H1 (cell line): ENCODE measurements around the gene AURKB. TPM values are rescaled to one million over a fixed set of nuclear protein-coding genes. Genes with fewer than 3 reads are reported as not detected.

Source experiments
- CTCF ChIA-PET: fragments of 300-600 bp; sonication (Branson Sonifier 250); formaldehyde crosslinking; loops from one replicate; lab custom pipeline; 2021; ENCODE audit not compliant: partially characterized antibody; lab: Charles Lee
- POLR2A ChIA-PET: fragments of 300-600 bp; sonication (Branson Sonifier 250); formaldehyde crosslinking; loops from one replicate; lab custom pipeline; 2021; ENCODE audit warnings: inconsistent platforms; ENCODE audit not compliant: partially characterized antibody; lab: Charles Lee
- DNase-seq, 2 experiments: peaks; one replicate each; pipeline versions ENCODE4 v3.0.0 to v3.0.0-alpha.2; 2010 to 2022; ENCODE audit warnings: low spot score in 2 of 2, low read depth in 1 of 2, mixed read lengths in 1 of 2
- FAIRE-seq: peaks from 2 replicates; lab custom pipeline; 2011; peaks lifted over from hg19 to GRCh38; lab: Jason Lieb, UNC
- H2AFZ ChIP-seq: 2 replicates; pipeline ENCODE4 v1.8.1; 2012; ENCODE audit warnings: low read length, inconsistent platforms
- H2AK5ac ChIP-seq: 2 replicates; pipeline ENCODE4 v1.6.1; 2013; ENCODE audit warnings: low read depth, low read length
- H2BK120ac ChIP-seq: replicated peaks from 2 replicates; pipeline ENCODE3; 2013; ENCODE audit warnings: low read depth, low read length, inconsistent platforms
- H2BK12ac ChIP-seq: 2 replicates; pipeline ENCODE4 v1.6.1; 2013; ENCODE audit warnings: low read depth, low read length
- H2BK15ac ChIP-seq: 2 replicates; pipeline ENCODE4 v1.6.1; 2013; ENCODE audit warnings: low read length
- H2BK20ac ChIP-seq: 2 replicates; pipeline ENCODE4 v1.6.1; 2013; ENCODE audit warnings: low read length
- H2BK5ac ChIP-seq: 2 replicates; pipeline ENCODE4 v1.6.1; 2013; ENCODE audit warnings: low read depth, low read length
- H3K14ac ChIP-seq: 2 replicates; pipeline ENCODE4 v1.6.1; 2013; ENCODE audit warnings: inconsistent platforms; ENCODE audit not compliant: insufficient read length
- H3K18ac ChIP-seq: 2 replicates; pipeline ENCODE4 v1.6.1; 2013; ENCODE audit warnings: low read length; ENCODE audit errors: extremely low read depth
- H3K23ac ChIP-seq: 2 replicates; pipeline ENCODE4 v1.6.1; 2013; ENCODE audit warnings: inconsistent platforms; ENCODE audit not compliant: insufficient read length
- H3K23me2 ChIP-seq: 2 replicates; pipeline ENCODE4 v1.6.1; 2013; ENCODE audit warnings: low read depth, low read length
- H3K27ac ChIP-seq: 2 replicates; pipeline ENCODE4 v1.6.1; 2011; ENCODE audit warnings: low read depth, low read length, inconsistent platforms
- H3K27me3 ChIP-seq, 4 experiments: replicated peaks in 1 of 4; 1 replicate in 1 of 4; 2 replicates in 3 of 4; pipeline versions ENCODE4 v1.6.1 to v1.8.1; 2011 to 2013; ENCODE audit warnings: low read length in 3 of 4, mild to moderate bottlenecking in 3 of 4, inconsistent platforms in 2 of 4, mixed read lengths in 2 of 4, moderate library complexity in 1 of 4; ENCODE audit not compliant: control insufficient read depth in 3 of 4, insufficient read depth in 3 of 4; ENCODE audit errors: extremely low read depth in 1 of 4
- H3K36me3 ChIP-seq, 4 experiments: 2 replicates each; pipeline versions ENCODE4 v1.6.1 to v1.8.1; 2011 to 2013; ENCODE audit warnings: mild to moderate bottlenecking in 4 of 4, low read length in 3 of 4, moderate library complexity in 2 of 4, control low read depth in 1 of 4, inconsistent platforms in 1 of 4; ENCODE audit not compliant: insufficient read depth in 4 of 4, control insufficient read depth in 2 of 4
- H3K4ac ChIP-seq: replicated peaks from 2 replicates; pipeline ENCODE3; 2013; ENCODE audit warnings: low read length, low read depth, mixed read lengths, inconsistent platforms; ENCODE audit not compliant: insufficient read length
- H3K4me1 ChIP-seq, 4 experiments: replicated peaks in 1 of 4; 1 replicate in 1 of 4; 2 replicates in 3 of 4; pipeline versions ENCODE4 v1.6.1 to v1.8.1; 2011 to 2013; ENCODE audit warnings: low read length in 3 of 4, inconsistent platforms in 2 of 4, mixed read lengths in 1 of 4; ENCODE audit not compliant: insufficient read depth in 4 of 4, control insufficient read depth in 3 of 4
- H3K4me2 ChIP-seq, 2 experiments: 2 replicates each; pipeline versions ENCODE4 v1.6.1 to v1.8.1; 2011 to 2013; ENCODE audit warnings: low read depth in 2 of 2, low read length in 2 of 2, control low read depth in 1 of 2, inconsistent platforms in 1 of 2, mild to moderate bottlenecking in 1 of 2; ENCODE audit not compliant: insufficient read depth in 1 of 2
- H3K4me3 ChIP-seq, 4 experiments: fragments of 200-600, 300-600 bp in 1 of 4; sonication (generic), shearing (Covaris generic), sonication (Bioruptor Twin) in 1 of 4; 2 replicates each; pipeline versions ENCODE4 v1.5.1 to v1.8.1; 2011 to 2016; ENCODE audit warnings: low read length in 4 of 4, low read depth in 3 of 4, control low read depth in 2 of 4, inconsistent platforms in 2 of 4, mild to moderate bottlenecking in 2 of 4, mixed read lengths in 1 of 4, moderate library complexity in 1 of 4; ENCODE audit not compliant: insufficient read depth in 2 of 4; ENCODE audit errors: extremely low read depth in 1 of 4
- H3K56ac ChIP-seq: replicated peaks from 2 replicates; pipeline ENCODE3; 2013; ENCODE audit warnings: low read depth, mild to moderate bottlenecking, mixed read lengths, low read length, inconsistent platforms; ENCODE audit not compliant: insufficient read length
- H3K79me1 ChIP-seq: 2 replicates; pipeline ENCODE4 v1.6.1; 2013; ENCODE audit warnings: low read depth, low read length, control low read depth
- H3K79me2 ChIP-seq, 2 experiments: 2 replicates each; pipeline versions ENCODE4 v1.6.1 to v1.8.1; 2012 to 2013; ENCODE audit warnings: low read length in 2 of 2, mild to moderate bottlenecking in 2 of 2, inconsistent platforms in 1 of 2; ENCODE audit not compliant: insufficient read depth in 2 of 2, control insufficient read depth in 1 of 2
- H3K9ac ChIP-seq, 4 experiments: replicated peaks in 1 of 4; 1 replicate in 1 of 4; 2 replicates in 3 of 4; pipeline versions ENCODE4 v1.6.1 to v1.8.1; 2011 to 2013; ENCODE audit warnings: low read depth in 3 of 4, low read length in 3 of 4, control low read depth in 2 of 4, mild to moderate bottlenecking in 2 of 4, moderate library complexity in 2 of 4, inconsistent platforms in 1 of 4; ENCODE audit errors: extremely low read depth in 1 of 4
- H3K9me3 ChIP-seq, 2 experiments: 2 replicates each; pipeline versions ENCODE4 v1.6.1 to v1.8.1; 2012 to 2013; ENCODE audit warnings: mild to moderate bottlenecking in 2 of 2, moderate library complexity in 2 of 2, control low read depth in 1 of 2, inconsistent platforms in 1 of 2, low read depth in 1 of 2, low read length in 1 of 2, mixed read lengths in 1 of 2; ENCODE audit not compliant: insufficient read depth in 2 of 2
- H4K20me1 ChIP-seq, 2 experiments: replicated peaks in 1 of 2; 2 replicates each; pipeline versions ENCODE3 to v1.8.1; 2011 to 2013; ENCODE audit warnings: inconsistent platforms in 2 of 2, low read length in 2 of 2, mild to moderate bottlenecking in 1 of 2; ENCODE audit not compliant: insufficient read depth in 2 of 2, control insufficient read depth in 1 of 2
- H4K5ac ChIP-seq: 2 replicates; pipeline ENCODE4 v1.6.1; 2013; ENCODE audit warnings: low read length, low read depth, mixed read lengths, inconsistent platforms; ENCODE audit not compliant: insufficient read length
- H4K8ac ChIP-seq: 2 replicates; pipeline ENCODE4 v1.8.0; 2013; ENCODE audit warnings: mild to moderate bottlenecking, moderate library complexity, low read length, inconsistent platforms; ENCODE audit not compliant: insufficient read depth; ENCODE audit errors: extremely low read depth
- H4K91ac ChIP-seq: replicated peaks from 2 replicates; pipeline ENCODE3; 2013; ENCODE audit warnings: low read length, mixed read lengths, inconsistent platforms; ENCODE audit not compliant: insufficient read length
- CBX8 ChIP-seq: fragments of 300-800, 300-1000 bp; sonication (generic); IDR thresholded peaks from 2 replicates; pipeline ENCODE4 v1.7.1; 2016; ENCODE audit warnings: low read depth, low read length, borderline replicate concordance
- EZH2 ChIP-seq: fragments of 200-600 bp; sonication (generic); IDR thresholded peaks from 2 replicates; pipeline ENCODE4 v1.7.1; 2012; ENCODE audit warnings: low read depth, mild to moderate bottlenecking, moderate library complexity, low read length, inconsistent platforms; ENCODE audit not compliant: severe bottlenecking
- JUN ChIP-seq: IDR thresholded peaks from 2 replicates; pipeline ENCODE4 v1.6.1; 2011; ENCODE audit warnings: low read depth, mild to moderate bottlenecking, improper control_type of control experiment, low read length
- KDM5A ChIP-seq: fragments of 200-600 bp; IDR thresholded peaks from 2 replicates; pipeline ENCODE4 v1.7.1; 2012; ENCODE audit warnings: mild to moderate bottlenecking, low read length, inconsistent platforms, mixed read lengths
- POLR2A ChIP-seq, 2 experiments: IDR thresholded peaks; 1 replicate in 1 of 2; 2 replicates in 1 of 2; pipeline ENCODE4 v1.6.1; 2011; ENCODE audit warnings: low read depth in 2 of 2, low read length in 2 of 2, mild to moderate bottlenecking in 2 of 2; ENCODE audit errors: control extremely low read depth in 1 of 2
- SAP30 ChIP-seq: fragments of 300-600 bp; sonication (generic); IDR thresholded peaks from 2 replicates; pipeline ENCODE4 v1.7.1; 2012; ENCODE audit warnings: low read length, moderate library complexity, mild to moderate bottlenecking, inconsistent platforms; ENCODE audit not compliant: insufficient read depth, insufficient replicate concordance
- SIX5 ChIP-seq: IDR thresholded peaks from 2 replicates; pipeline ENCODE4 v1.6.1; 2011; ENCODE audit warnings: mild to moderate bottlenecking, low read depth, low read length
- TAF7 ChIP-seq: optimal IDR thresholded peaks from 2 replicates; pipeline ENCODE3; 2011; ENCODE audit warnings: low read depth, mild to moderate bottlenecking, inconsistent platforms, low read length, moderate library complexity, borderline replicate concordance
- whole genome bisulfite sequencing, 2 experiments: shearing (Covaris generic) in 1 of 2; methylation state at CpG; one replicate each; pipeline versions ENCODE4 v1.1.6 to v1.1.7; 2013 to 2015; ENCODE audit warnings: low lambda C conversion rate in 2 of 2, mixed read lengths in 2 of 2, inconsistent platforms in 1 of 2, low coverage in 1 of 2, missing lambda C conversion rate in 1 of 2; ENCODE audit not compliant: insufficient replicate concordance in 2 of 2, insufficient coverage in 1 of 2, insufficient read length in 1 of 2; ENCODE audit errors: extremely low coverage in 1 of 2, missing lambda C conversion rate in 1 of 2; 5-methylcytosine and 5-hydroxymethylcytosine counted together
- polyA plus RNA-seq, 7 experiments: library from polyadenylated mRNA; depleted of rRNA in 3 of 7; stranded (reverse) in 5 of 7; unstranded in 2 of 7; fragments of >200 nt in 5 of 7; fragments of 200-250 nt in 2 of 7; gene quantifications; 1 replicate in 5 of 7; 2 replicates in 1 of 7; 4 replicates in 1 of 7; pipeline versions ENCODE4 v1.2.1 to v1.2.3, GENCODE V29; 2011 to 2013; ENCODE audit warnings: missing spikeins in 2 of 7, mixed read lengths in 2 of 7
- total RNA-seq: library from RNA; stranded (reverse); fragmentation: NEBNext Ultra II Directional; extraction: Animal tissue kit (Norgen Biotek cat#: 25700); gene quantifications from 2 replicates; pipeline ENCODE4 v1.2.1, GENCODE V29; 2021

AURKB gene
- total and polyA plus RNA-seq, 2 of the 8 experiments (the other 6 are each of a cell fraction or from before 2014, with no cell fraction given), result 102 to 160 TPM

- Histone ChIP-seq H3K4ac (no peak overlapping the region), H3K56ac (no peak overlapping the region), H3K27me3 (no peaks in the 10 kb centered on the region), H4K8ac (no peak overlapping the region), H2AK5ac (no peak overlapping the region), H2BK12ac (no peak overlapping the region), H3K79me2 (peaks cover 0 to 15% of the 10 kb centered on the region in 2 experiments; a peak in 2 of 4 replicates), H3K4me3 (no peak overlapping the region), H3K18ac (no peak overlapping the region), H3K9me3 (no peaks in the 10 kb centered on the region), H3K23ac (no peak overlapping the region), H4K20me1 (peaks cover 8 to 9% of the 10 kb centered on the region in 2 experiments), H3K23me2 (peaks cover 24% of the 10 kb centered on the region), H3K14ac (no peak overlapping the region), H4K5ac (no peak overlapping the region), H3K9ac (no peak overlapping the region), H3K4me1 (peaks cover 10 to 35% (median 25%) of the 10 kb centered on the region in 4 experiments), H2BK5ac (no peak overlapping the region), H2BK20ac (no peak overlapping the region), H4K91ac (no peak overlapping the region), H2AFZ (no peak overlapping the region), H3K79me1 (peaks cover 8% of the 10 kb centered on the region), H2BK120ac (no peak overlapping the region), H3K27ac (no peak overlapping the region), H3K4me2 (no peak overlapping the region; a peak in 1 of 4 replicates), H3K36me3 (peaks cover 0 to 10% (median 5%) of the 10 kb centered on the region in 4 experiments; a peak in 6 of 8 replicates), H2BK15ac (no peak overlapping the region)
- DNase-seq (no peak), FAIRE-seq (no peak)
- CTCF ChIA-PET, result interaction anchor here (0.7 to 10.3 kb wide), 5 partner anchors 10 to 40 kb away, joined by 3 to 133 read pairs (median 4); partner anchors contain the start of gene ALOXE3
- 63% methylated on average over 2 of the region's 4 CpGs; no CpG with 5 or more reads in 1 of the 2 experiments for WGBS, 2 experiments
- POLR2A ChIA-PET, result interaction anchor here (1.2 to 15.7 kb wide), 6 partner anchors 9 to 40 kb away, joined by 3 to 289 read pairs (median 4); partner anchors contain the start of gene TMEM107
- TF ChIP-seq SIX5 (no peak), EZH2 (no peak), JUN (no peak), KDM5A (no peak), POLR2A (IDR thresholded peaks at IDR 0.05; ENCODE audit: control extremely low read depth in 1 of 2, low read depth in 2 of 2, low read length in 2 of 2) (no peak), TAF7 (no peak), SAP30 (no peak), CBX8 (no peak)
Observed at GRCh38 chr17:8160224-8160577, 50.2 kb downstream of the AURKB start.
